ENCODE data around the gene PCGF1. TPM values are rescaled to one million over a fixed set of nuclear protein-coding genes. Genes with fewer than 3 reads are reported as not detected.

Gene PCGF1
- total and polyA plus RNA-seq, 2 of the 4 experiments (the other 2 are of a cell fraction): 23.4 to 31.4 TPM

GRCh38 chr2:74529357-74530238, 22.1 kb upstream of the PCGF1 start, which contains the start of the genes AUP1 and HTRA2 (continued):
- peak; percentile 6 for TF ChIP-seq RAD21 (IDR thresholded peaks at IDR 0.05; ENCODE audit: low read length)
- TF ChIP-seq POLR2A (IDR thresholded peaks at IDR 0.05; ENCODE audit: low read depth, low read length): peak; percentile 93
- no peak for TF ChIP-seq RFX5 (IDR thresholded peaks at IDR 0.05; ENCODE audit: low read depth, low read length)
- TF ChIP-seq MAFK (IDR thresholded peaks at IDR 0.05; ENCODE audit: low read depth, low read length): no peak
